WTC11 (cell line): Measurements from ENCODE around the gene GPC2.

Experiments used
- CREM ChIP-seq: sonication (generic); formaldehyde crosslinking; IDR thresholded peaks from 2 replicates; pipeline ENCODE4 v1.8.1; 2022; ENCODE audit warnings: mild to moderate bottlenecking, missing genetic modification reagents, moderate library complexity
- ESRRA ChIP-seq: sonication (generic); formaldehyde crosslinking; IDR thresholded peaks from 2 replicates; pipeline ENCODE4 v1.8.1; 2022; ENCODE audit warnings: mild to moderate bottlenecking, missing genetic modification reagents, borderline replicate concordance
- FOXP1 ChIP-seq: sonication (generic); formaldehyde crosslinking; IDR thresholded peaks from 2 replicates; pipeline ENCODE4 v1.8.0; 2022; ENCODE audit warnings: missing genetic modification reagents, mild to moderate bottlenecking, moderate library complexity, borderline replicate concordance
- IRF2 ChIP-seq: sonication (generic); formaldehyde crosslinking; IDR thresholded peaks from 2 replicates; pipeline ENCODE4 v1.8.0; 2022; ENCODE audit warnings: low read depth, missing genetic modification reagents, borderline replicate concordance
- RELA ChIP-seq: sonication (generic); formaldehyde crosslinking; IDR thresholded peaks from 2 replicates; pipeline ENCODE4 v1.8.1; 2022; ENCODE audit warnings: missing genetic modification reagents, mild to moderate bottlenecking, borderline replicate concordance
- SP1 ChIP-seq: sonication (generic); formaldehyde crosslinking; conservative IDR thresholded peaks from 2 replicates; pipeline ENCODE4 v1.8.1; 2022; ENCODE audit warnings: missing genetic modification reagents
- ZNF138 ChIP-seq: sonication (generic); formaldehyde crosslinking; conservative IDR thresholded peaks from 2 replicates; pipeline ENCODE4 v1.8.1; 2022; ENCODE audit warnings: mild to moderate bottlenecking, moderate library complexity, missing genetic modification reagents
- ZNF263 ChIP-seq: sonication (generic); formaldehyde crosslinking; IDR thresholded peaks from 2 replicates; pipeline ENCODE4 v1.8.1; 2022; ENCODE audit warnings: low read depth, mild to moderate bottlenecking, moderate library complexity, missing genetic modification reagents
- TF ChIP-seq, protein P1 (sequence below): sonication (generic); formaldehyde crosslinking; IDR thresholded peaks from 2 replicates; pipeline ENCODE4 v1.8.0; 2022; ENCODE audit warnings: mild to moderate bottlenecking, missing genetic modification reagents
- TF ChIP-seq, protein P2 (sequence below): fragments of 200-600 bp; IDR thresholded peaks from 2 replicates; pipeline ENCODE4 v1.8.0; 2022; ENCODE audit warnings: antibody characterized with exemption
- TF ChIP-seq, protein P3 (sequence below): sonication (generic); formaldehyde crosslinking; IDR thresholded peaks from 2 replicates; pipeline ENCODE4 v1.8.1; 2023; ENCODE audit warnings: mild to moderate bottlenecking, moderate library complexity, missing genetic modification reagents

DNA sequence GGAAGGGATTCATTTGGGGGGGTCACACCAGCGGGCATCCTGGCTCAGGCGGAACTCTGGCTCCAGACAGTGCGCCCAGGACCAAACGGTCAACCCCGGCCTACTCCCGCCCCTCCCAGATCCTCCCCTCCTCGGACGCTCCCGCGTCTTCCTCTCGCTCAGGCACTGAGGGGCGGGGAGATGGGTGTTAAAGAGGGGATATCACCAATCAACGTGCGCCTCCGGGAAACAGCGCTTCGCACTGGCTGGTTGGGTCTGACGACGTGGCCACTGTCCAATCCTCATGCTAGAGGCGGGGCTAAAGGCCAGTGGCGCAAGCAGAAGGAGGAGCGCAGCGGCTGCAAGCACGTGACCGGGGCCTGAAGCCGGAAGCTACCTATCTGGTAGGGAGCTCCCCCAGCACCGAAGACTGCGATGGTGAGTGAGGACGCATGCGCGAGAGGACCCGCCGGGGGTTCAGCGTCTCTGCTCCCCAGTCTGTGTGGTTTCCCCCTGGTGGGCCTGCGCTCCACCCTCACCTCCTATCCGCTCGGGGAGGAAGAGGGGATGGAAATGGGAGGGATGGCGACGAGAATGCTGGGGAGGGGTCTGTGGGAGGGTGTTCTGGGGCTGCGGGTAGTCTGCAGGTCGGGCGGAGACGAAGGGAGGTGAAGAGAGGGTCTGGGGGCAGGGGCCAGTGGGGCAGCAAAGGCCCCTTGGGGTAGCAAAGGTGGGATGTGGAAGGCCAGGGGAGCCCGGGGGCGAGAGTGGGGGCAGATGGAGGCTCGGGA, 28.4 kb downstream of the GPC2 start, which contains the start of gene LAMTOR4:
- TF ChIP-seq IRF2 (CRISPR knock-in tag) (no peak), ESRRA (CRISPR knock-in tag) (no peak), SP1 (CRISPR knock-in tag) (peak; percentile 84), ZNF263 (CRISPR knock-in tag) (no peak), RELA (CRISPR knock-in tag) (no peak), ZNF138 (CRISPR knock-in tag) (no peak), FOXP1 (no peak; the same call in 1 of the 2 replicates), CREM (CRISPR knock-in tag) (no peak)
- TF ChIP-seq, protein P1, sequence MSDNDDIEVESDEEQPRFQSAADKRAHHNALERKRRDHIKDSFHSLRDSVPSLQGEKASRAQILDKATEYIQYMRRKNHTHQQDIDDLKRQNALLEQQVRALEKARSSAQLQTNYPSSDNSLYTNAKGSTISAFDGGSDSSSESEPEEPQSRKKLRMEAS (CRISPR knock-in tag) = peak; percentile 86
- TF ChIP-seq, protein P2, sequence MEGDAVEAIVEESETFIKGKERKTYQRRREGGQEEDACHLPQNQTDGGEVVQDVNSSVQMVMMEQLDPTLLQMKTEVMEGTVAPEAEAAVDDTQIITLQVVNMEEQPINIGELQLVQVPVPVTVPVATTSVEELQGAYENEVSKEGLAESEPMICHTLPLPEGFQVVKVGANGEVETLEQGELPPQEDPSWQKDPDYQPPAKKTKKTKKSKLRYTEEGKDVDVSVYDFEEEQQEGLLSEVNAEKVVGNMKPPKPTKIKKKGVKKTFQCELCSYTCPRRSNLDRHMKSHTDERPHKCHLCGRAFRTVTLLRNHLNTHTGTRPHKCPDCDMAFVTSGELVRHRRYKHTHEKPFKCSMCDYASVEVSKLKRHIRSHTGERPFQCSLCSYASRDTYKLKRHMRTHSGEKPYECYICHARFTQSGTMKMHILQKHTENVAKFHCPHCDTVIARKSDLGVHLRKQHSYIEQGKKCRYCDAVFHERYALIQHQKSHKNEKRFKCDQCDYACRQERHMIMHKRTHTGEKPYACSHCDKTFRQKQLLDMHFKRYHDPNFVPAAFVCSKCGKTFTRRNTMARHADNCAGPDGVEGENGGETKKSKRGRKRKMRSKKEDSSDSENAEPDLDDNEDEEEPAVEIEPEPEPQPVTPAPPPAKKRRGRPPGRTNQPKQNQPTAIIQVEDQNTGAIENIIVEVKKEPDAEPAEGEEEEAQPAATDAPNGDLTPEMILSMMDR = no peak
- TF ChIP-seq, protein P3, sequence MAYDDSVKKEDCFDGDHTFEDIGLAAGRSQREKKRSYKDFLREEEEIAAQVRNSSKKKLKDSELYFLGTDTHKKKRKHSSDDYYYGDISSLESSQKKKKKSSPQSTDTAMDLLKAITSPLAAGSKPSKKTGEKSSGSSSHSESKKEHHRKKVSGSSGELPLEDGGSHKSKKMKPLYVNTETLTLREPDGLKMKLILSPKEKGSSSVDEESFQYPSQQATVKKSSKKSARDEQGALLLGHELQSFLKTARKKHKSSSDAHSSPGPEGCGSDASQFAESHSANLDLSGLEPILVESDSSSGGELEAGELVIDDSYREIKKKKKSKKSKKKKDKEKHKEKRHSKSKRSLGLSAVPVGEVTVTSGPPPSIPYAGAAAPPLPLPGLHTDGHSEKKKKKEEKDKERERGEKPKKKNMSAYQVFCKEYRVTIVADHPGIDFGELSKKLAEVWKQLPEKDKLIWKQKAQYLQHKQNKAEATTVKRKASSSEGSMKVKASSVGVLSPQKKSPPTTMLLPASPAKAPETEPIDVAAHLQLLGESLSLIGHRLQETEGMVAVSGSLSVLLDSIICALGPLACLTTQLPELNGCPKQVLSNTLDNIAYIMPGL (CRISPR knock-in tag) = no peak
